ENCODE data around the gene DCTN4. TPM values are rescaled to one million over a fixed set of nuclear protein-coding genes. Genes with fewer than 3 reads are reported as not detected.

DCTN4 gene
- total RNA-seq, 1 donor: 66.2 TPM

DNA sequence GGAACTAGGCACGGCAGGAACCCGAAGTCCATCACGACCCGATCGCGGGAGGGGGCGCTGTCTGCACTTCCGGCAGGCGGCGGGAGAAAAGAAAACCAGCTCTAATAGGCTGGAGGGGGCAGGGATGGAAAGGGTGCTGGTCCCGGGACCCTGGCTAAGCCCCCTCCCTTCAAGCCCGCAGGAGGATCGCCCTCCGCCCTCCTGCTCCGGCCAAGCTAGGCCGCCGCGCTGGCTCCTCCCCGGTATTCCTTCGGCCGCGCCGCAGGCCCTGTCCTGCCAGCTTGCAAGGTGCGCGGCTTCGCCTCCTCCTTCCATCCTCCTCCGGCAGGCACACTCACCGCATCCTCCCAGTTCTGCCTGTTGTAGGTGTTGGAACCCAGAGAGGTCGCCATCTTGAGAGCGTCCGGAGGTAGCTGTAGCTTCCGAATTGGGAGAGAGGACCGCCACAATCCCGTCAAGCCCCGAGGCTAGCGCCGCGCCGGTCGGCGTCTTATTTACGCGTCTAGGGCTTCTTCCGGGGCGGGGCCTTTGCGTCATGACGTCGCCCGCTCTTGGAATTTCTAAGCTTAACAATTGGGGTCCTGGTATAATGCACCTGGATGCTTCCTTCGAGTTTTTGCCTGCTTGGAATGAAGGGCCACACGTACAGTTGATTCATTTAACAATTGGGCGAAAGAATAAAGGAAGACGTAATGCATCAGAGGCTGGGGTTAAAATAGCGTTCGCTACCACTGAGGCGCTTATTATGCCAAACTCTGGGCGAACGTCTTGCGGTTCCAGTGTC lies 58.0 kb downstream of the DCTN4 start, which contains the start of gene RBM22:
RBM22 (minus strand) TSS at position 469 of the 784 bp plus-strand sequence; CDS start at position 392, 77 bp downstream.
- H3K4me1 ChIP-seq (ENCODE audit: insufficient read depth, low read length): peaks cover 17% of the 10 kb centered on the region
- H3K4me2 ChIP-seq (ENCODE audit: insufficient read depth, low read length): peak within 1 kb of the TSS; percentile 82
- H3K9me3 ChIP-seq (ENCODE audit: low read depth, low read length): no peaks in the 10 kb centered on the region
- peak; percentile 84 for DNase-seq (ENCODE audit: insufficient read length, low spot score, missing footprints)
- H2AFZ ChIP-seq (ENCODE audit: low read length): peak within 1 kb of the TSS; percentile 97
- peaks cover 27% of the 10 kb centered on the region for H3K79me2 ChIP-seq (ENCODE audit: insufficient read depth, low read length)
- TF ChIP-seq, protein P1, sequence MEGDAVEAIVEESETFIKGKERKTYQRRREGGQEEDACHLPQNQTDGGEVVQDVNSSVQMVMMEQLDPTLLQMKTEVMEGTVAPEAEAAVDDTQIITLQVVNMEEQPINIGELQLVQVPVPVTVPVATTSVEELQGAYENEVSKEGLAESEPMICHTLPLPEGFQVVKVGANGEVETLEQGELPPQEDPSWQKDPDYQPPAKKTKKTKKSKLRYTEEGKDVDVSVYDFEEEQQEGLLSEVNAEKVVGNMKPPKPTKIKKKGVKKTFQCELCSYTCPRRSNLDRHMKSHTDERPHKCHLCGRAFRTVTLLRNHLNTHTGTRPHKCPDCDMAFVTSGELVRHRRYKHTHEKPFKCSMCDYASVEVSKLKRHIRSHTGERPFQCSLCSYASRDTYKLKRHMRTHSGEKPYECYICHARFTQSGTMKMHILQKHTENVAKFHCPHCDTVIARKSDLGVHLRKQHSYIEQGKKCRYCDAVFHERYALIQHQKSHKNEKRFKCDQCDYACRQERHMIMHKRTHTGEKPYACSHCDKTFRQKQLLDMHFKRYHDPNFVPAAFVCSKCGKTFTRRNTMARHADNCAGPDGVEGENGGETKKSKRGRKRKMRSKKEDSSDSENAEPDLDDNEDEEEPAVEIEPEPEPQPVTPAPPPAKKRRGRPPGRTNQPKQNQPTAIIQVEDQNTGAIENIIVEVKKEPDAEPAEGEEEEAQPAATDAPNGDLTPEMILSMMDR (IDR thresholded peaks at IDR 0.05; ENCODE audit: extremely low read depth, low read depth, low read length): peak; percentile 55
- no peaks in the 10 kb centered on the region for H3K27me3 ChIP-seq (ENCODE audit: insufficient read depth, low read length)
- H3K36me3 ChIP-seq (ENCODE audit: insufficient read depth, low read length): peaks cover 32% of the 10 kb centered on the region
- peak within 1 kb of the TSS; percentile 92 for H3K27ac ChIP-seq (ENCODE audit: low read depth, low read length)
- H3K4me3 ChIP-seq (ENCODE audit: insufficient read depth, low read length): peak within 1 kb of the TSS; percentile 98
- peaks cover 12% of the 10 kb centered on the region for H4K20me1 ChIP-seq (ENCODE audit: insufficient read depth, low read length)

DNA sequence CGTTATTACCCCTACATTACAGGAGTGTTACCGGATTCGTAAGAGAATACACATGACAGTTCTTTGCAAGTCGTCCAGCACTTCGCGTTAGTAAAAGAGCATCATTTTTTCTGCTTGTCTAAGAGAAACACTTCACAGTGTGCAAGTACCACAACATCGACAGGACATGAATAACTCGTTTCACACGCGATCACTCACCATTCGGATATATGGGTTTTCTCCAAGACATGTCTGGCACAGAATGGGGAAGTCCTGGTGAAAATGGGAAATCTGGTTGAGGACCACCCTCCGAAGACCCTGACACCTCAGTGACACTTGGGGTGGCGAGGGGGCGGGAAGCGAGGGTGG lies 58.6 kb downstream of the DCTN4 start:
- H2AFZ ChIP-seq (ENCODE audit: low read length): no peak overlapping the region
- peak overlapping the region; percentile 92 for H3K27ac ChIP-seq (ENCODE audit: low read depth, low read length)
- H3K27me3 ChIP-seq (ENCODE audit: insufficient read depth, low read length): no peaks in the 10 kb centered on the region
- TF ChIP-seq, protein P1 (IDR thresholded peaks at IDR 0.05; ENCODE audit: extremely low read depth, low read depth, low read length): no peak
- H3K4me1 ChIP-seq (ENCODE audit: insufficient read depth, low read length): peaks cover 18% of the 10 kb centered on the region
- H3K36me3 ChIP-seq (ENCODE audit: insufficient read depth, low read length): peaks cover 38% of the 10 kb centered on the region
- H3K4me2 ChIP-seq (ENCODE audit: insufficient read depth, low read length): peak overlapping the region; percentile 82
- H3K9me3 ChIP-seq (ENCODE audit: low read depth, low read length): no peaks in the 10 kb centered on the region
- H3K79me2 ChIP-seq (ENCODE audit: insufficient read depth, low read length): peaks cover 27% of the 10 kb centered on the region
- peak overlapping the region; percentile 98 for H3K4me3 ChIP-seq (ENCODE audit: insufficient read depth, low read length)
- DNase-seq (ENCODE audit: insufficient read length, low spot score, missing footprints): no peak
- H4K20me1 ChIP-seq (ENCODE audit: insufficient read depth, low read length): peaks cover 17% of the 10 kb centered on the region

DNA sequence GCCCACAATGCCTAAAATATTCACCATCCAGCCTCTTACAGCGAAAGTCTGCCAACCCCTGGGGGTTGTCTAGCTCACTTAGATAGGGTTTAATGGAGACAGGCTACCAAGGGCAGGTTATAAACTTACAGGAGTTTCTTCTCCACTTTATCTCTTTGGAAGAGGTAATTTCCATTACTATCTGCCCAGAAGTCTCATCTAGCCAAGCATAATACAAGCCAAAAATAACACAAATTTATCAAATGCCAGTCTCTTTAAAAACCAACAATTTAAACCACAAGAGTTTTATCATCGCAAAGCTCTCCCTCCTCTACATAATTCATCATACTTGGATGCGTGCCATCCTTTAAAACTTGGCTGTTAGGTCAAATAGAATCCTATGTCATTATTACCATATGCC lies 64.2 kb downstream of the DCTN4 start:
- H3K27me3 ChIP-seq (ENCODE audit: insufficient read depth, low read length): no peaks in the 10 kb centered on the region
- TF ChIP-seq, protein P1 (IDR thresholded peaks at IDR 0.05; ENCODE audit: extremely low read depth, low read depth, low read length): no peak
- peaks cover 86% of the 10 kb centered on the region for H3K36me3 ChIP-seq (ENCODE audit: insufficient read depth, low read length)
- peak overlapping the region; percentile 31 for H3K4me2 ChIP-seq (ENCODE audit: insufficient read depth, low read length)
- DNase-seq (ENCODE audit: insufficient read length, low spot score, missing footprints): no peak
- H3K9me3 ChIP-seq (ENCODE audit: low read depth, low read length): no peaks in the 10 kb centered on the region
- H3K4me1 ChIP-seq (ENCODE audit: insufficient read depth, low read length): peaks cover 21% of the 10 kb centered on the region
- H3K79me2 ChIP-seq (ENCODE audit: insufficient read depth, low read length): peaks cover 15% of the 10 kb centered on the region
- H3K27ac ChIP-seq (ENCODE audit: low read depth, low read length): peak overlapping the region; percentile 9
- H2AFZ ChIP-seq (ENCODE audit: low read length): no peak overlapping the region
- no peak overlapping the region for H3K4me3 ChIP-seq (ENCODE audit: insufficient read depth, low read length)
- H4K20me1 ChIP-seq (ENCODE audit: insufficient read depth, low read length): peaks cover 35% of the 10 kb centered on the region

DNA sequence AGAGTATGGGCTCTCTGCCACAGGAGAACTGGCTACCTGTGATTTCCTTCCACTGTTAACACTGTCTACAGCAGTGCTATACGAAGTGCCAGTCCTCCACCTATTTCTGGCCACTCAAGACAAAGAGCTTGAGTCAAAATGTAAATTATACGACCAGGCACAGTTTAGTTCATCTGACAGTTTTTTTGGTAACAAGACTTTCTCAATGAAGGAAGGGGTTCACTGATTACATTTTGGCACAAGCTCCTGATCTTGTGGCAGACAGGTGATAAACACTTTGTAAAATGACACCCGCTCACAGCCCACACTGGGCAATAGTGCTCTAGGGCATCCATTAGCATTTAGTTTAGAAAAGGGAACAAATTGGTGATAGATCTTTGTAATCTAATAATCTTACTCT lies 66.5 kb downstream of the DCTN4 start:
- no peaks in the 10 kb centered on the region for H3K79me2 ChIP-seq (ENCODE audit: insufficient read depth, low read length)
- TF ChIP-seq, protein P1 (IDR thresholded peaks at IDR 0.05; ENCODE audit: extremely low read depth, low read depth, low read length): no peak
- H3K4me2 ChIP-seq (ENCODE audit: insufficient read depth, low read length): no peak overlapping the region
- H3K36me3 ChIP-seq (ENCODE audit: insufficient read depth, low read length): peaks cover 69% of the 10 kb centered on the region
- H3K27me3 ChIP-seq (ENCODE audit: insufficient read depth, low read length): no peaks in the 10 kb centered on the region
- DNase-seq (ENCODE audit: insufficient read length, low spot score, missing footprints): no peak
- no peak overlapping the region for H2AFZ ChIP-seq (ENCODE audit: low read length)
- H4K20me1 ChIP-seq (ENCODE audit: insufficient read depth, low read length): peaks cover 23% of the 10 kb centered on the region
- no peaks in the 10 kb centered on the region for H3K9me3 ChIP-seq (ENCODE audit: low read depth, low read length)
- H3K27ac ChIP-seq (ENCODE audit: low read depth, low read length): no peak overlapping the region
- H3K4me1 ChIP-seq (ENCODE audit: insufficient read depth, low read length): peaks cover 12% of the 10 kb centered on the region
- no peak overlapping the region for H3K4me3 ChIP-seq (ENCODE audit: insufficient read depth, low read length)

Measured in osteoblast (primary cell).